GM21381 (cell line): Measurements from ENCODE around the gene TIMM22.

ENCODE experiments used
- ATAC-seq: cut with Tn5 transposase; IDR thresholded peaks from one replicate; pipeline ENCODE4 v1.9.1; 2021; ENCODE audit warnings: mild to moderate bottlenecking, moderate library complexity; ENCODE audit not compliant: unreplicated experiment

TIMM22 gene

DNA sequence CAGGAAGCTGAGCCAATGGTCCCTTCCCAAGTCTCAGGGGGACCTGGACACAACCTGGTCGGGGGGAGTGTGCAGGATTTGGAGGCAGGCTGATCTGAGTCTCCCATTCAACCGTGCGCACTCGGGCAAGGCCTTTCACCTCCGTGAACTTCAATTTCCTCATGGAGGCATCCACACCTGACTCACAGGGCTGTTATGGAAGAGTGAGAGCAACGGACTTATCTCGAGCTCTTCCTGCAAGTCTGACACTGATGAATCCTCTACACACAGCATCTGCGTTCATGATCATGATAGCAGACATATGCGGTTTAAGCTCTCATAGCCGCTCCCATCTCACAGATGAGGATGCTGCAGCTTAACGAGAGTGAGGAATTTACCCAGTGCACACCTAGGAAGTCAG is 21.6 kb downstream of the TIMM22 start:
- no peak for ATAC-seq

DNA sequence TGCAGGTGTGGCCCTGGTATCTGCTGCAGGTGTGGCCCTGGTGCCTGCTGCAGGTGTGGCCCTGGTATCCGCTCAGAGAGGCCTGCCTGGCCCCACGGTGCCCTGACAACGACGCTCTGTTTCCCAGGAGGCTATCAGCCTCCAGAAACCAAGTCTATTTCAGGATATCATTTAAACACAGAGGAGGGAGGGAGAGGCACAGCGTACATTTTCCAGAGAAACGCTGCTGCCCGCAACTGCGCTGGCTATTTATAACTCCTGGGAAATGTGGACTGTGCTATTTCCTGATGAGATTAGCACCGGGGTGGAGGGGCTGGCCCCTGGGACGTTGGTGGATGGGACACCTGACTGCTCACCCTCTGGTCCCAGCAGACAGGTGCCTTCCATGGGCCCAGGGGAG is 22.5 kb downstream of the TIMM22 start:
- ATAC-seq: no peak

DNA sequence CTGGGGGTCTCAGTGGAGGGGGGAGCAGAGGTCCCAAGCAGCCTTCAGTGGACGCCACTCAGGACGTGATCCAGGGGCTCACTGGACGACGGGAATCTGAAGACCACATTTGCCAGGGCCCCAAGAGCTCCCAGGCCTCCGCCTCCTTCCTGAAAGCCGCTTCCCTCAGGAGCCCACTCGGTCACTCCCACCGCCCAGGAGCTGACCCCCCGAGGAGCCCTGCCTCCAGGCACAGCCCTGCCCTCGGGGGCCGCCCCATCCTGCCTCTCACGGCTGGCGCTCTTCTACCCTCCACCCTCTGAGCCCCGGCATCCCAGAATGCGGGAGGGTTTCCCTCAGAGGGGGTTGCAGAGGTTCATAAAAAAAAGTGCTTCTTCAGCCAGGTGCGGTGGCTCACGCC is 24.2 kb downstream of the TIMM22 start:
- ATAC-seq: no peak

DNA sequence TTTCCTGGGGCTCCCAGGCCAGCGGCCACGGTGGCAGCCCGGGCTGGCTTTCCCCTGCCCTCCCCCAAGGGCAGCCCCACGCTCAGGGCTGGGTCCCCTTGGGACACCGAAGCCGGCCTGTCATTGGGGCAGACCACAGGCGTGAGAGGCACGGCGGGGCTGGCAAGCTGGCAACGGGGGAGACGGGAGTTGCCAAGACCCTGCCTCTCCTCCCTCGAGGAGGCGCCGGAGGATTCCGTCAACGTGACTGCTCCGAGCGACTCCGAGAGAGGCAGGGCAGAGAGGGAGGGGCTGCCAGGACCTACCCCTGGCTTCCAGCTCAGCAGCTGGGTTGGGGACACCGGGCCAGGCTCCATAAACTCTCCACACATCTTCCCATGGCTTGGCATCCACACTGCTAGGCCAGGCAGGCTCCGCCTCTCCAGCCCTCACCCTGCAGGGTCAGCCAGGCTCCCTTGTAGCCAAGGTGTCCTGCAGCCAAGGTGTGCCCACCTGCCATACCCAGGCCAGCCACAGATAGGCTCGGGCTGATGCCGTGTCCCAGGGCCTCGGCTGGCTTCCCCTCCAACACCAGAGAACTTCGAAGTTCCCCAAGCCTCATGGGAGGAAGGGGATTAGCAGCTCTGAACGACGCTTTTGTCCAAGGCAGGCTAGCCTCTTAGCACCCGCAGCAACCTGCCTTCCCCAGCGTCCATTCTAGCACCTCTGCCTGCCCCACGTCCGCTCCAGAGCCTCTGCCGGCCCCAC is 25.5 kb downstream of the TIMM22 start:
- ATAC-seq: no peak

DNA sequence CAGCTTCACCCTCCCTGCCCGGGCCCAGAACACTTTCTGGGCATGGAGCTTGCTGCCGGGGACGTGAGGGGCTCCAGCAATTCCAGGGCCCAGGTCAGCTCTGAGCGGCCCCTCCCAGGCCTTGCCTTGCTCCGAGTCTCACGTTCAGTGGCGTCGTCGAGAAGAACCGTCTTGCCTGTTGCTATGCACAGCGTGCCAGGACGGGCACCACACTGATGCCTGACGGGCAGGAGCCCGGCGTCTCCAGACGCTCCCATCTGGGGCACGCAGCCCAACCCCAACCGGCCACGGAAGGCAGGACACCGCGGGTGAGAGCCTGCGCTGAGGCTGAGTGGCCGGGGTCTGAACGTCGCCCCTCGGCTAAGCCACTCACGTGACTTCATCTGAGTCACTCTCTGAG is 27.1 kb downstream of the TIMM22 start:
- no peak for ATAC-seq

DNA sequence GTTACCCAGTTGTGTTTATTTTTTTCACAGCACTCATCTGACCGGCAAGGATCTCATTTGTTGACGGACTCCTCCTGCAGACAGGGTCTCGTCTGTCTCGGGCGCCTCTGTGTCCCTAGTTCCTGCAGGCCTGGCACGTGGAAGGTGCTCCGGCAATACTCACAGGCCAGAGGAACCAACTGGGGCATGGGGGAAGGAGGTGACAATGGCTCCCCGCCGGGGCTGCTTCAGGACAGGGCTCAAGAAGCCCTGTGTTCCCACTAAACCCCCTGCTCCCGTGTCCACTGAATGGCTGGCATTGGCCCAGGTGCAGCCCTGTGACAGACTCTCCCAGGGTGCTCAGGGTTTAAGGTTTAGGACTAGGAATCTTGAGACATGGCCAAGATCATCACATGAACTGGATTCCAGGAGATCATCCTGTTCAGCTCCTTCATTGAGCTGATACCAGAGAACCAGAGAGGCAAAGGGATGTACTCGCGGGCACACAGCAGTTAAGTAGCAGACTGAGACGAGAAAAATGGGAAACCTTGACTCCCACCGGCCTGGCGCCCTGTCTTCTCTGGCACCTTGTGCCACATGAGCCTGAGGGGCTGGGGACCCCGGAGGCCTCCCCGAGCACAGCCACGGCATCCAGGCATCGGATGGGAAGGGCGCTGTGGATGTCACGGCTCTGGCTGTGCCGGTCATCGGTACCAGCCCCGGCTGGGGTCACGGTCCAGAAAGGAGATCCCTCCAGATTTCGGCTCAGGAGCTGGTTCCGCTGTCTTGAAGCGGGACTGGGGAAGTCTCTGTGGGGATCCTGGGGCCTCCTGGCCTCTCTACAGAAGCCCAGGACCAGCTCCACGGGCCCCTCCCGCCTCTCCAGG is 29.0 kb downstream of the TIMM22 start:
- ATAC-seq: no peak

DNA sequence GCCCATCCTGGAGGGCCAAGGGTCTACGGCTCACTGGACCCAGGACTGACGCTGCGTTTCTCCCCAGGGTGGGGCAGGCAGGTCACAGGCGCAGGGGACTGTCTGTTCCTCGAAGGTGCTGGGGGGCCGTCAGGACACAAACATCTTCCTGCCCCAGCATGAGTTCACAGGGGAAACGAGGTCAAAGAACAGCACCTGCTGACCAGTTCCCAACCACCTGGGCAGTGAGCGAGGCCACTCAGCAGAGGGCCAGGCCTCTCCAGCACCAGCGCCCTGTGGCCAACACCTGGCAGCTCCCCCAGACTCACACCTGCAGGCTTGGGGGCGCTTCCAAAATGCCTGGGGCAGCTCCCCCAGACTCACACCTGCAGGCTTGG is 29.7 kb downstream of the TIMM22 start:
- ATAC-seq: no peak

DNA sequence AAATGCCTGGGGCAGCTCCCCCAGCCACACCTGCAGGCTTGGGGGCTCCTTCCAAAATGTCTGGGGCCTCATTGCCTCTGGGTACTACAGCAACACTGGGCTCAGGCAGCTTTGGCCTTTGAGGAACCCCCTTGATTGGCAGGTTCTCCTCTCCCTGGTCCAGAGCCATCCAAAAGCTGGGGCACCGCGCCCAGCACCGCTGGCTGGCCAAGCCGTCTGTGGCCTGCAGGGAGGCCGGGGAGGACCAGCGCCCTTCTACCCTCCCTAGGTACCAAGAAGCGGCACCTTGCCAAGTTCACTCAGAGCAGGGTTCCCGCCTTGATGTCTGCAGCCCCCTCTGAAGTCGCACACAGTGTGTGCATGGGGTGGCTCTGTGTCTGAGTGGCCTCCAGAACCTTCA is 30.1 kb downstream of the TIMM22 start:
- no peak for ATAC-seq

DNA sequence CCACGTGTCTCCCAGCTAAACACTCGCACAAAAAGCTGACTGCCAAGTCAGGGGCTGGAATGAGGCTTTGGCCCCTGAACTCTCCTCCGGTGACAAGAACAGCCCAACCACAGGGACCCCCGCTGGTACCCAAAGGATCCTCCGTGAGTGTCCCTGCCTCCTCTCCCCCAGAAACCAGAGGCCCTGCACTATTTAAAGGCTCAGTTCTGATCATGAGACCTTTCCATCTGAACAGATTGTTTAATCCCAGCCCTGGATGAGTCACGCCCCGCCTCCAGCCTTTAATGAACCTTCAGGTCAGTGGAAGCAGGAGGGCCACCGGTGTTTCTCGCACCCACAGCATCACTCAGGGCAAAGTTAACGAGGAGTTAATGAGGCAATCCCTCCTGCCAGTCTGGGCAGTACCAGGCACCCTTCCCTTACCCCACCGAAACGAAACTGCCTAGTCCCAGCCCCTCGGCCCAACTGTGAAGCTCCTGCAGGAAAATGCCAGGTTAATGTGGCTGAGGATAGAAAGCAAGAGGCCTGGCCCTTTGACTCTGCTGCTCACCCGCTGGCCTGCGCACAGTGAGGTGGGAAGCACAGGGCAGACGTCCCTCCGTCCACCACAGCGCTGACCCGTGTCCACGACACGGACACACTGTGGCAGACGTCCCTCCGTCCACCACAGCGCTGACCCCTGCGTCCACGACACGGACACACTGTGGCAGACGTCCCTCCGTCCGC is 32.4 kb downstream of the TIMM22 start:
- ATAC-seq: no peak

DNA sequence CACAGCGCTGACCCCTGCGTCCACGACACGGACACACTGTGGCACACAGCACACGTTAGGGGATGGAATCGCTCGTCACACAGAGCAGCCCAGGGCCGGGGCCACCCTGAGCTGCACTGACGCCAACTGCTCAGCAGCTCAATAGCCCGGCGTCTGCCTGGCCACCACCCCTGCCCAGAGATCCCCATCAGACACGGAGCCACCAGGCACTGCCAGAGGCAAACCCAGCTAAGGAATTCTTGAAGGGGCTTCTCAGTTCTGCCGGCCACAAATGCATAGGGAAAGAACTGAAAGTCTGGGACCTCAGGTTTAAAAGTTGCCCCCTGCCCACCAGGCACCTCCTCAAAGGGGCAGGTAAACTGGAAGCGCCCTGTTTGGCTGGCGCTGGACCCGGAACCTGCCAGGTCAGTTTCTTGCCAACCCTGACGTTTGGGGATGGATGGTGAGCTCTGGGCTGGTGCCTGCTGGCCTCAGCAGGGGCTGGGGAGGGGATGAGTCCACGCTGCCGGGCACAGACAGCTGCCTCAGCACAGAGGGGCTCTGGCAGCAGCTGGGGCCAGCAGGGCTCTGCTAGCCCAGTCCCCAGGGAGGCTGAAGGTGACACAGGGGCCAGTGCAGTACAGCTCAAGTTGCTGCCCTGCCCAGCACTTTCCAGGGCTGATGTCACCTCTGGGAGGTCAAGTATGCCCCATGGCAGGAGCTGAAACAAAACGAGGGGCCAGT is 33.2 kb downstream of the TIMM22 start:
- no peak for ATAC-seq

DNA sequence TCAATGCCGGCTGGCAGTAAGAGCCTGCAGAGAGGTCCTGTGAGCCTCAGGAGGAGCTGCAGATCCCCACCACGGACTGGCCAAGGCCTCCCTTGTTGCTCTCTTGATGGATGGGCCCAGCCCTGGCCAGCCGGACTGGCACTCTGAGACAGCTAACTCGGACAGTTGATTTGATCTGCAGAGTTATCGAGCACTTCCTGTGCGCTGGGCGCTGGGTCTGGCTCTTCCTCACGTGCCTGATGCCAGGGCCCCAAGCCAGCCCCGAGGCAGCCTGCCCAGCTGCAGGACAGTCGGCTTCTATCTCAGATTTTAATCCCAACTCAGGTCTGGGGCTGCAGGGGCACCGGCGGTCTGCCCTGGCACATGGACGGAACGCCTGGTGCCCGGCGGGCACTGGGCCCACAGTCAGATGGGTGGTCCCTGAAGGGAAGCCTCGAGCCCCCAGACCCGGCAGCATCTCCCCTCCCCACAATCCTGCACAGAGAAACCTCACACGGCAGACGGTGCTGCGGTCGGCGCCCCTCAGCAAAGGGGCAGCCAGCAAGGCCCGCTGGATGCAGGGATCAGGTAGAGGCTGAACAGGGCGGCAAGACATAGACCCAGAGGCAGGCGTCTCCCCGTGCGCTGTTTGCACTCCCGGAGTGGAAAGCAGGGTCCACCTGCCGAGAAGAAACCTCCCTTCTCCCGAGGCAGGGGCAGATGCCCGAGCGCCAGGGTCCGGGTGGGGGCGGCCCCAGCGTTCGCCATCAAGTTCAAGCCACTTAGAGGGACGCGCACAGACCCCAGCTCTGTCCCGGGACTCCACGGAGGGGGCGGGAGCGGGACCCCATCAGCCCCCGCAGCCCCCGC is 34.0 kb downstream of the TIMM22 start:
- no peak for ATAC-seq

DNA sequence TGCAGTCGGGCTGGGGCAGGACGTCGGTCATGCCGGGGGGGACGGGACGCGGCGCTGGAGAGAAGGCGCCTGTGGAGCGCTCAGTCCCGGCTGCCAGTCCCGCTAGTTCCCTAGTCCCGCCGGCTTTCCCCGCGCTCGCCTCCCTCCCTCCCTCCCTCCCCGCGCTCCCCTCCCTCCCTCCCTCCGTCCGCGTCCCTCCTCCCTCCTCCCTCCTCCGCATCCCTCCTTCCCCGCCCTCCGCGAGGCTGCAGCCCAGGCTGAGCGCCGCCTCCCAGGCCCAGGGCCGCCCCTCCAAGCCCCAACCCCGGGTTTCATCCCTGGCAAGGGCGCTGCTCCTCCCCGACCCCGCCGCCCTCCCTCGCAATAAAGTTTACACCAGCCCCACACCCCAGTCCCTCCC is 34.8 kb downstream of the TIMM22 start:
- no peak for ATAC-seq

DNA sequence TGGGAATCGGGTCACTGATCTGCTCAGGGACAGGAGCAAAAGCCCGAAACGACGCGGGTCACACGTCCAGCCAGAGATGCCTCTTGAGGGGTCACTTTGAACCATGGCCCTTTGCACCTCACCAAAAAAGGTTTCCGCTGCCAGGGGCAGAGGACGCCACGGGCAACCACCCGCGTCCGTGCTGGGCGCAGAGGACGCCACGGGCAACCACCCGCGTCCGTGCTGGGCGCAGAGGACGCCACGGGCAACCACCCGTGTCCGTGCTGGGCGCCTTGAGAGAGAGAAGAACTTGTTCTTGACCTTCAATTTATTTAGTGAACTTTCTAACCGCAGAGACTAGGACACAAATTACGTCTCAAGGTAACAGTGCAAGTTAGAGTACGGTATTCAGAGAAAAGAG is 35.5 kb downstream of the TIMM22 start:
- ATAC-seq: no peak

DNA sequence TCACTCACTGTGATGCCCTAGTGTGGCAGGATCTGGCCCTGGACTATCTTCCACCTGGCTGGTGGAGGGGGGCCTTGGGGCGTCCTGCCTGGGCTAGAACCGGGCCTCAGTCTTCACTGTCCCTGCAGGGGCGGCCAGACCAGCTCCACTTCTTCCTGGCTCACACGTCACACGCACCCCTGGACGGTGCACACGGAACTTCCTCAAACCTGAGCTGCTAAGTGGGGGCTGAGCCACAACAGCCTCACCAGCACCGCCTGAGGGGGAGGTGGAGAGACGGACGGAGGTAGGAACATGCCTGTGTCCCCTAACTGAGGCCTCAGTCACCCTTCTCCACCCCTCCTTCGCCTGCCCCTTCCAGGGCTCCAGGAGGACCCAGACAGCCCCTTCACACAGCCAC is 36.6 kb downstream of the TIMM22 start:
- no peak for ATAC-seq

DNA sequence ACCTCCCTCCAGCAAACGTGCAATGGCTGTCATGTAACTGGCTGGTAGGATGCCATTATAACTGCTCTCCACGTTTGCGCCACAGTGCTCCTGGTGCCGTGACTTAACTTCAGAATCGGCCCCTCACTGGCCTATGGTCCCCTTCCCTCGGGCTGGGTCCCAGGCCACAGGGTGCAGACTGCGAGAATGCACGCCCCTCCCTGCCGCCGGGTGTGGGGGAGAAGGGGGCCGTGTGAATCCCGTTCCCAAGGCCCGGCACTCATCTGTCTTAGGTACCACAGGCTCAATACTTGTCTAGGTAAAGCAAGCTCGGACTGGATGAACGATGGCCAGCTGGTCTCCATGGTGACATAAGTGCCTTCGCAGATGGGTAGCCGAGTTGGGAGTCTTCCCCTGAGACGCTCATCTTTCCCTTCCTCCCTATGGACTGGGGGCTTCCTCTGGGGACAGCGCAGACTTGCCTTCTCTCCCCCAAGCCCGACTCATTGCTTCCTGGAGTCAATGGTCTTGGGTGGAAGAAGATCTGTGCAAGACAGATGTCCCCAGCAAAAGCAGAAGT is 37.8 kb downstream of the TIMM22 start:
- no peak for ATAC-seq

DNA sequence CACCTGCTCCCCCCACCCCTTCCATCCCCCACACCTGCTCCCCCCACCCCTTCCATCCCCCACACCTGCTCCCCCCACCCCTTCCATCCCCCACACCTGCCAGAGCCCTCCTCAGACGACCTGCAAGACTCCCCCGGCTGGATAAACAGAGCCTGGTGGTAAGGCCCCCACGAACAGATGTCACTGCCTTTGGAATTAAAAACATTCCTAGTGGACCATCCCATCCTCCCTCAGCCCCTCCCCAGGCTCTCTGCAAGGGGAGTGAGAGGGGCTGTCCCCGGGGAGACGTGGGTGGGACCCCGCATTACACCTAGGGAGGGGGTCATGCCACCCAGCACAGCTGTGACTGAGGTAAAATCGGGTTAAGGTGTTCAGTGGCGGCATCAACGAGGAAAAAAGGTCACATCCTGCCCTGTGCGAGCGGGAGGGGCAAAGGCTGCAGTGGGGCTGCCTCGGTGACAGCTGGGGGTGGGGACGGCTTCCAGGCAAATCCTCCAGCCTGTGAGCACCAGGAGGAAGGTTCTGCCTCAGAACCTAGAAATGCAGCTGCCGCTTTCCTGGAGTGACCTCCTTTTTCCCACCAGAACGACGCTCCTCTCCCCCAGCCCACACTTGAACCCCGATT is 38.7 kb downstream of the TIMM22 start:
- ATAC-seq: no peak

DNA sequence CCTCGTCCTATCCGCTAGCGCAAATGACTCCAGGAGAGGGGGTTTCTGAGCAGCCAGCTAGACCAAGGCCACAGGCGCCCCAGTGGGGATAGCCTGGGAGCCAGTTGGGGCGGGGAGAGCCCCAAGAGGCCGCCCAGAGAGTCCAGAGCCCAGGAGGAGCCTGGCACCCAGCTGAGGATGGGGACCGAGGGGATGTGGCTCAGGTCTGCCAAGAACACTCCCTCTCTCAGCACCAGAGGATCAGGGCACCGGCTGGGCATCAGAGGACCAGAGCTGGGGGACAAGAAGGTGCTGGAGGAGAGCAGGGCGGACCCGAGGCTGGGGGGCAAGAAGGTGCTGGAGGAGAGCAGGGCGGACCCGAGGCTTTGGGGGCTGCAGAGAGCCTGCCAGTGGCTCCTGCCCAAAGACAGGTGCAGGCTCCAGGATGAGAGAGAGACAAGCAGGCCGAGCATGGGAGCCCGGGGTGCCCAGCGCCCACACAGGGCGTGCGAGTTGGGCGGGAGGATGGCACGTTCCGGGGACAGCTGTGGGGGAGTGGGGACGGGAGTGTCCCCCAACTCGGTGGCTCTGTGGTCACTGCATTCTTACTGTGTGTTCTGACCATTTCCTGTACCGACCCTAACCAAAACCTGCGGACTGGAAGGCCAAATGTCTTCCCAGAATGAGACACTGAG is 39.4 kb downstream of the TIMM22 start:
- ATAC-seq: no peak

DNA sequence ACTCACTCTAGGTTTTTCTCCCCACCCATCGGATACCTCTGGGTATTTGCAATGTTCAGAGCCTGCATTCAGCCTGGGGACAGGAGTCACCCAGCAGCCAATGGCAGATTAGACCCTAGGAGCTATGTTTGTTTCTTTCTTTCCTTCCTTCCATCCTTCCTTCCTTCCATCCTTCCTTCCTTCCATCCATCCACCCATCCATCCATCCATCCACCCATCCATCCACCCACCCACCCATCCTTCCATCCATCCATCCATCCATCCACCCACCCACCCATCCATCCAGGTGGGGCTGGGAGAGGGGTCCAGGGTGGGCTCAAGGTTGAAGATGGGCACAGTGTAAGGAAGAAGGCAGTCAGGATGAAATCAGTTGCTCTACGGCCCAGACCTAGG is 39.9 kb downstream of the TIMM22 start:
- no peak for ATAC-seq
